Central memory CD8-positive, alpha-beta T cell (primary cell): Measurements from ENCODE around the gene UQCR10.

Experiments used
- ATAC-seq: fragments of 150-1000 bp; cut with Tn5 transposase; replicated peaks from 2 replicates; pipeline ENCODE4 v1.10.0; 2022; ENCODE audit warnings: mild to moderate bottlenecking, moderate FRiP score, moderate number of reproducible peaks; ENCODE audit not compliant: poor library complexity, severe bottlenecking; ENCODE audit errors: extremely low read depth
- DNase-seq, 2 donors: peaks; one replicate each; pipeline ENCODE4 v3.0.0; 2021; ENCODE audit warnings: low spot score in 2 of 2
- H3K27ac Mint-ChIP-seq: one replicate; pipeline ENCODE4 v1.8.0; 2022; ENCODE audit warnings: low read depth, mild to moderate bottlenecking, moderate library complexity, mixed read lengths
- H3K27me3 Mint-ChIP-seq: one replicate; pipeline ENCODE4 v1.8.0; 2022; ENCODE audit warnings: mixed read lengths
- H3K36me3 Mint-ChIP-seq: one replicate; pipeline ENCODE4 v1.8.0; 2022; ENCODE audit warnings: mild to moderate bottlenecking, moderate library complexity, mixed read lengths; ENCODE audit not compliant: insufficient read depth
- H3K4me1 Mint-ChIP-seq: one replicate; pipeline ENCODE4 v1.8.0; 2022; ENCODE audit warnings: mixed read lengths
- H3K4me3 Mint-ChIP-seq: one replicate; pipeline ENCODE4 v1.8.0; 2022; ENCODE audit warnings: mild to moderate bottlenecking, moderate library complexity, mixed read lengths
- H3K9me3 Mint-ChIP-seq: one replicate; pipeline ENCODE4 v1.8.0; 2022; ENCODE audit warnings: mixed read lengths

The UQCR10 gene

GRCh38 chr22:29767171-29768051 lies at the start of gene UQCR10:
TSS of gene UQCR10 (plus strand) at chr22:29767369. CDS start at chr22:29767399, 30 bp downstream.
- Mint-ChIP-seq H3K9me3 (no peaks in the 10 kb centered on the region), H3K4me1 (peaks cover 37% of the 10 kb centered on the region), H3K27me3 (no peaks in the 10 kb centered on the region), H3K4me3 (peak within 1 kb of the TSS; percentile 100), H3K36me3 (peaks cover 23% of the 10 kb centered on the region), H3K27ac (peak within 1 kb of the TSS; percentile 94)
- DNase-seq (peak; percentile 82), ATAC-seq (peak; percentile 80)

GRCh38 chr22:29717789-29718188 lies 49.4 kb upstream of the UQCR10 start:
- Mint-ChIP-seq H3K4me3 (no peak overlapping the region), H3K4me1 (peaks cover 10% of the 10 kb centered on the region), H3K36me3 (peaks cover 4% of the 10 kb centered on the region), H3K27ac (no peak overlapping the region), H3K27me3 (peaks cover 73% of the 10 kb centered on the region), H3K9me3 (no peaks in the 10 kb centered on the region)
- DNase-seq (no peak), ATAC-seq (no peak)

- ATAC-seq (no peak), DNase-seq (no peak)
- H3K4me3 Mint-ChIP-seq: peak overlapping the region; percentile 37
- H3K27ac Mint-ChIP-seq: no peak overlapping the region
- peaks cover 71% of the 10 kb centered on the region for H3K27me3 Mint-ChIP-seq
- no peaks in the 10 kb centered on the region for H3K9me3 Mint-ChIP-seq
- H3K4me1 Mint-ChIP-seq: peaks cover 10% of the 10 kb centered on the region
- peaks cover 1% of the 10 kb centered on the region for H3K36me3 Mint-ChIP-seq
Observed at GRCh38 chr22:29718949-29719898, 47.9 kb upstream of the UQCR10 start.

GRCh38 chr22:29719899-29720645 lies 47.1 kb upstream of the UQCR10 start, which contains the start of gene CABP7:
TSS of gene CABP7 (plus strand) at chr22:29720003. CDS start at chr22:29720425, 422 bp downstream.
- Mint-ChIP-seq H3K9me3 (no peaks in the 10 kb centered on the region), H3K4me1 (peaks cover 10% of the 10 kb centered on the region), H3K4me3 (peak within 1 kb of the TSS; percentile 37), H3K36me3 (peaks cover 1% of the 10 kb centered on the region), H3K27me3 (peaks cover 63% of the 10 kb centered on the region), H3K27ac (no peak within 1 kb of the TSS)
- ATAC-seq (no peak), DNase-seq (no peak)

GRCh38 chr22:29720811-29721323 lies 46.3 kb upstream of the UQCR10 start:
- Mint-ChIP-seq H3K36me3 (peaks cover 1% of the 10 kb centered on the region), H3K27me3 (peaks cover 58% of the 10 kb centered on the region), H3K4me3 (no peak overlapping the region), H3K9me3 (no peaks in the 10 kb centered on the region), H3K4me1 (peaks cover 10% of the 10 kb centered on the region), H3K27ac (no peak overlapping the region)
- ATAC-seq (no peak), DNase-seq (no peak)

- Mint-ChIP-seq H3K4me1 (peaks cover 10% of the 10 kb centered on the region), H3K27me3 (peaks cover 45% of the 10 kb centered on the region), H3K27ac (no peak overlapping the region), H3K9me3 (no peaks in the 10 kb centered on the region), H3K36me3 (peaks cover under 1% of the 10 kb centered on the region), H3K4me3 (no peak overlapping the region)
- DNase-seq (no peak), ATAC-seq (no peak)
Observed at GRCh38 chr22:29722151-29722550, 45.0 kb upstream of the UQCR10 start.

GRCh38 chr22:29722587-29722986 lies 44.6 kb upstream of the UQCR10 start:
- Mint-ChIP-seq H3K9me3 (no peaks in the 10 kb centered on the region), H3K4me1 (peaks cover 10% of the 10 kb centered on the region), H3K4me3 (no peak overlapping the region), H3K36me3 (peaks cover 2% of the 10 kb centered on the region), H3K27ac (no peak overlapping the region), H3K27me3 (peaks cover 41% of the 10 kb centered on the region)
- DNase-seq (no peak), ATAC-seq (no peak)

- Mint-ChIP-seq H3K4me3 (no peak overlapping the region), H3K9me3 (no peaks in the 10 kb centered on the region), H3K36me3 (peaks cover 2% of the 10 kb centered on the region)
Observed at GRCh38 chr22:29723766-29724165, 43.4 kb upstream of the UQCR10 start.

GRCh38 chr22:29724843-29725242 lies 42.3 kb upstream of the UQCR10 start:
- Mint-ChIP-seq H3K4me3 (no peak overlapping the region), H3K27ac (no peak overlapping the region), H3K27me3 (peaks cover 19% of the 10 kb centered on the region), H3K36me3 (peaks cover 2% of the 10 kb centered on the region), H3K9me3 (no peaks in the 10 kb centered on the region), H3K4me1 (no peaks in the 10 kb centered on the region)
- ATAC-seq: no peak
- no peak for DNase-seq

More at GRCh38 chr22:29723766-29724165, 43.4 kb upstream of the UQCR10 start:
- Mint-ChIP-seq H3K27ac (peak overlapping the region; percentile 59), H3K27me3 (peaks cover 29% of the 10 kb centered on the region), H3K4me1 (peaks cover 9% of the 10 kb centered on the region)
- ATAC-seq (no peak), DNase-seq (no peak)

GRCh38 chr22:29726106-29726505 lies 41.1 kb upstream of the UQCR10 start:
- peaks cover 17% of the 10 kb centered on the region for H3K27me3 Mint-ChIP-seq
- no peak overlapping the region for H3K4me3 Mint-ChIP-seq
- ATAC-seq: no peak
- peaks cover 2% of the 10 kb centered on the region for H3K36me3 Mint-ChIP-seq
- no peaks in the 10 kb centered on the region for H3K4me1 Mint-ChIP-seq
- H3K27ac Mint-ChIP-seq: no peak overlapping the region
- DNase-seq: no peak
- H3K9me3 Mint-ChIP-seq: no peaks in the 10 kb centered on the region

GRCh38 chr22:29726512-29727130 lies 40.5 kb upstream of the UQCR10 start:
- no peaks in the 10 kb centered on the region for H3K4me1 Mint-ChIP-seq
- no peak overlapping the region for H3K4me3 Mint-ChIP-seq
- ATAC-seq (no peak), DNase-seq (no peak)
- H3K27ac Mint-ChIP-seq: no peak overlapping the region
- H3K27me3 Mint-ChIP-seq: peaks cover 12% of the 10 kb centered on the region
- H3K9me3 Mint-ChIP-seq: no peaks in the 10 kb centered on the region
- peaks cover 2% of the 10 kb centered on the region for H3K36me3 Mint-ChIP-seq
